ENCODE data around the gene AAGAB.

AAGAB gene

DNA sequence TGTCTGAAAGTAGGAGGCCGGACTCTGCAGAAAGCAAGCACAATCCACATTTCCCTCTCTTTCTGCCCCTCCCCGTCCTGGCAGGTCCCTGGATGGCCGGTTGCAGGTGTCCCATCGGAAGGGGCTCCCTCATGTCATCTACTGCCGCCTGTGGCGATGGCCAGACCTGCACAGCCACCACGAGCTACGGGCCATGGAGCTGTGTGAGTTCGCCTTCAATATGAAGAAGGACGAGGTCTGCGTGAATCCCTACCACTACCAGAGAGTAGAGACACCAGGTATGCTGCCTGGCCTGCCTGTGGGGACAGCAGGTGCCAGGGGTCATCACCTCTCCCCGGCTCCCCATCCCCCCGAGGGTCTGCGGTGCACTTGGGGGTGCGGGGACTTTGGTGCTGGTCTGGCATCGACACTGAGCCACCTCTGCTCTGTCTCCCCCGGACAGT lies 89.6 kb downstream of the AAGAB start:
- H3K27me3 ChIP-seq (replicated peaks) = no peaks in the 10 kb centered on the region
- peaks cover 58% of the 10 kb centered on the region for H3K36me3 ChIP-seq (replicated peaks)
- TF ChIP-seq, protein P1, sequence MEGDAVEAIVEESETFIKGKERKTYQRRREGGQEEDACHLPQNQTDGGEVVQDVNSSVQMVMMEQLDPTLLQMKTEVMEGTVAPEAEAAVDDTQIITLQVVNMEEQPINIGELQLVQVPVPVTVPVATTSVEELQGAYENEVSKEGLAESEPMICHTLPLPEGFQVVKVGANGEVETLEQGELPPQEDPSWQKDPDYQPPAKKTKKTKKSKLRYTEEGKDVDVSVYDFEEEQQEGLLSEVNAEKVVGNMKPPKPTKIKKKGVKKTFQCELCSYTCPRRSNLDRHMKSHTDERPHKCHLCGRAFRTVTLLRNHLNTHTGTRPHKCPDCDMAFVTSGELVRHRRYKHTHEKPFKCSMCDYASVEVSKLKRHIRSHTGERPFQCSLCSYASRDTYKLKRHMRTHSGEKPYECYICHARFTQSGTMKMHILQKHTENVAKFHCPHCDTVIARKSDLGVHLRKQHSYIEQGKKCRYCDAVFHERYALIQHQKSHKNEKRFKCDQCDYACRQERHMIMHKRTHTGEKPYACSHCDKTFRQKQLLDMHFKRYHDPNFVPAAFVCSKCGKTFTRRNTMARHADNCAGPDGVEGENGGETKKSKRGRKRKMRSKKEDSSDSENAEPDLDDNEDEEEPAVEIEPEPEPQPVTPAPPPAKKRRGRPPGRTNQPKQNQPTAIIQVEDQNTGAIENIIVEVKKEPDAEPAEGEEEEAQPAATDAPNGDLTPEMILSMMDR (IDR thresholded peaks at IDR 0.05; ENCODE audit: low read depth, low read length, missing control alignments) = peak; percentile 42
- H3K4me3 ChIP-seq (ENCODE audit: low read depth, low read length) = no peak overlapping the region
- peak overlapping the region; percentile 89 for H3K27ac ChIP-seq
- in situ Hi-C loops (cut with HindIII; ENCODE audit: low pct_ligation_motif_present, low sequenced_read_pairs) = no loop called here
- DNase-seq = no peak

DNA sequence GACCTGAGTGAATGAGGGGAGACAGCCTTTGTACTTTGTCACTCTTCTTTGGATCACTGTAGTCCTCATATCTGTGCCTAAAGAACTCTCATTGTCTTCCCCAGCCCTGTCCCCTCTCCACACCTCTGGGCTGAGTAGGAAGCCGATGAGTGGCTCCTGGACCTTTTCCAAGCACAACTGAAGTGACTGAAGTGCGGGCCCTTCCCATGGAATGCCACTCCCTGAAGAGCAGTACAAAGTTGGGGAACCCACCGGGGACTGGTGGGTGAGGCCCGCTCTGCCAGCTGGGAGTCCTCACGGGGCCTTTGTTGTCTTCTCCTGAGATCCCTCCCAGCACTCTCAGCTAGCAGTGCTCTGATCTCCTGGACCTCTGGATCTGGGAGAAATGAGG lies 90.1 kb downstream of the AAGAB start:
- Histone ChIP-seq H3K27me3 (replicated peaks) (no peaks in the 10 kb centered on the region), H3K27ac (peak overlapping the region; percentile 89), H3K36me3 (replicated peaks) (peaks cover 55% of the 10 kb centered on the region), H3K4me3 (ENCODE audit: low read depth, low read length) (no peak overlapping the region)
- TF ChIP-seq, protein P1 (IDR thresholded peaks at IDR 0.05; ENCODE audit: low read depth, low read length, missing control alignments) = no peak
- in situ Hi-C loops (cut with HindIII; ENCODE audit: low pct_ligation_motif_present, low sequenced_read_pairs) = no loop called here
- no peak for DNase-seq

DNA sequence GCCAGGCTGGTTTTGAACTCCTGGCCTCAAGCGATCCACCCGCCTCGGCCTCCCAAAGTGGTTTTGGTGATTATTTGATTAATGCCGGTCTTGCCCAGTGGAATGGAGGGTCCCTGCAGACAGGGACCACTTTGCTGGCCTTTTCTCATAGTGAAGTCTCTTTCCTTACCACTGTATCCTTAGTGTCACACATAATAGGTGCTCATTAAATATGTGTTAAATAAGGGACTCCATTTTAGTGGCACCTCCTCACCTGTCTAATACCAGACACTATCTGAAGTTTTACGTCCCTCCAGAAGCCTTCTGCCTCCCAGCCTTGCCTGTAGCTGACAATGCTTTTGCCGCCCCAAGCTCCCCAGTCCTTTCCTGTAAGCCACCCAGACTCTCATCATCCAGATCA lies 91.3 kb downstream of the AAGAB start:
- Histone ChIP-seq H3K4me3 (ENCODE audit: low read depth, low read length) (no peak overlapping the region), H3K27me3 (replicated peaks) (no peaks in the 10 kb centered on the region), H3K36me3 (replicated peaks) (peaks cover 47% of the 10 kb centered on the region), H3K27ac (peak overlapping the region; percentile 89)
- TF ChIP-seq, protein P1 (IDR thresholded peaks at IDR 0.05; ENCODE audit: low read depth, low read length, missing control alignments) = no peak
- in situ Hi-C loops (cut with HindIII; ENCODE audit: low pct_ligation_motif_present, low sequenced_read_pairs) = no loop called here
- no peak for DNase-seq

DNA sequence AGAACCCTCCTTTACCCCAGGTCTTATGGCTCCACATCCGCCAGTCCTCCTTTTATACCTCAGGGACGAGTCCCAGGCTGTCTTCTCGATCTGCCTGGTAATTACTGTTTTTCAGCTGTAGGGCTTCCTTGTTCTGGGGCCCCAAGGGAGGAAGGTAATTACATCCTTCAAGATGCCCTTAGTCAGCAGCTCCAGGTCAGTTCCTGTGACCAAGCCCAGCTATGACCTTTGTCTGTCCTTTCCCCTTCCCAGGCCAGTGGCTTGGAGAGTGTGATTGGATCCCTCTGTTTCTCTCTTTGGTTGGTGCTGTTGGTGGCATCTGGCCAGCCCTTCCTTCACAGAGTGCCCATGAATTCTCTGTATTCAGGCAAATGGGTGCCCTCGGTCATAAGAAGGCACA lies 92.6 kb downstream of the AAGAB start:
- in situ Hi-C loops (cut with HindIII; ENCODE audit: low pct_ligation_motif_present, low sequenced_read_pairs) = no loop called here
- no peaks in the 10 kb centered on the region for H3K27me3 ChIP-seq (replicated peaks)
- H3K27ac ChIP-seq = peak overlapping the region; percentile 22
- H3K36me3 ChIP-seq (replicated peaks) = peaks cover 45% of the 10 kb centered on the region
- TF ChIP-seq, protein P1 (IDR thresholded peaks at IDR 0.05; ENCODE audit: low read depth, low read length, missing control alignments) = no peak
- H3K4me3 ChIP-seq (ENCODE audit: low read depth, low read length) = no peak overlapping the region
- DNase-seq = no peak

DNA sequence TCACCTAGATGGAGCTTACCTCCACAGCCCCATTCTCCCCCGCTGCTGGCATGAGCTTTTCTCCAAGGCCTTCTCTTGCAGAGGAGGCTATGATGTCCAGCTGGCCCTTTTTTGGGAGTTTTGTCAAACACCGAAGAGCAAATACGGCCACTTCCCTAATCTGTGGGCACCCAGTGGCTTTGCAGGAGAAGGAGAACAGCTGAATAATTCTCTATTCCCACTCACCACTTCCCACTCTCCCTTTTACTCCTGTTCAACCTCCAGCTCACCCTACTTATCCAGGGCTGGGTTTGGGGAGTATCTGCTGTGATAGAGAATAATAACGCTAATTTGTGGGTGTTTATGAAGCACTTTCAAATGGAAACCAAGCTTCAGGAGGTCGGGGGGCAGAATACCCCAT lies 93.0 kb downstream of the AAGAB start:
- H3K27me3 ChIP-seq (replicated peaks) = no peaks in the 10 kb centered on the region
- no peak overlapping the region for H3K4me3 ChIP-seq (ENCODE audit: low read depth, low read length)
- TF ChIP-seq, protein P1 (IDR thresholded peaks at IDR 0.05; ENCODE audit: low read depth, low read length, missing control alignments) = no peak
- peak overlapping the region; percentile 22 for H3K27ac ChIP-seq
- in situ Hi-C loops (cut with HindIII; ENCODE audit: low pct_ligation_motif_present, low sequenced_read_pairs) = no loop called here
- H3K36me3 ChIP-seq (replicated peaks) = peaks cover 43% of the 10 kb centered on the region
- DNase-seq = no peak

DNA sequence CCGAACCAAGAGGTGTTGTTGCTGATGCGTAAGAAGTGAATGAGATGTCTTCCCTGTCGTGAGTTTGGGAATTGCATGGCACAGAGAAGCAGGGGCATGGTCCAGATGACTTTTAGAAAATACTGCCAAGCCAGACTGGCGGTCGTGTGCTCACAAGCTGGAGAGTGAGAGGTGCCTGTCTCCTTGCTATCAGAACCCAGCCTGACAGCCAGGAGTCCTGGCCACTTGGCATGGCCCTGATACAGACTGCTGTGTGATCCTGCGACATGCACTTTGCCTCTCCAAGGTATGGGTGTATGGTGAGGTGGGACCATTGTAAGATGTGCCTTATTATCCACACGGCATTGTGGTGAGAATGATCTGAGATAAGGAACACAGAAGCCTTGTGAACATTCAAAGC lies 96.1 kb downstream of the AAGAB start:
- peak overlapping the region; percentile 35 for H3K27ac ChIP-seq
- H3K27me3 ChIP-seq (replicated peaks) = no peaks in the 10 kb centered on the region
- TF ChIP-seq, protein P1 (IDR thresholded peaks at IDR 0.05; ENCODE audit: low read depth, low read length, missing control alignments) = no peak
- no peak overlapping the region for H3K4me3 ChIP-seq (ENCODE audit: low read depth, low read length)
- DNase-seq = no peak
- peaks cover 49% of the 10 kb centered on the region for H3K36me3 ChIP-seq (replicated peaks)
- in situ Hi-C loops (cut with HindIII; ENCODE audit: low pct_ligation_motif_present, low sequenced_read_pairs) = no loop called here
